Muscle of back (tissue), 11 donors: ENCODE measurements around the gene TICAM2. TPM values are rescaled to one million over a fixed set of nuclear protein-coding genes. Genes with fewer than 3 reads are reported as not detected.

Source experiments
- DNase-seq, 3 donors: peaks; one replicate each; pipeline versions ENCODE4 v3.0.0 to v3.0.0-alpha.2; 2013
- polyA plus RNA-seq, 10 donors: library from polyadenylated mRNA; unstranded; fragments of 120-200 nt; gene quantifications; one replicate each; pipeline ENCODE4 v1.2.1, GENCODE V29; 2013; ENCODE audit not compliant: insufficient read length in 10 of 10

Gene TICAM2
- polyA plus RNA-seq, 10 donors = 4.7 to 10.6 (median 6.8) TPM

DNA sequence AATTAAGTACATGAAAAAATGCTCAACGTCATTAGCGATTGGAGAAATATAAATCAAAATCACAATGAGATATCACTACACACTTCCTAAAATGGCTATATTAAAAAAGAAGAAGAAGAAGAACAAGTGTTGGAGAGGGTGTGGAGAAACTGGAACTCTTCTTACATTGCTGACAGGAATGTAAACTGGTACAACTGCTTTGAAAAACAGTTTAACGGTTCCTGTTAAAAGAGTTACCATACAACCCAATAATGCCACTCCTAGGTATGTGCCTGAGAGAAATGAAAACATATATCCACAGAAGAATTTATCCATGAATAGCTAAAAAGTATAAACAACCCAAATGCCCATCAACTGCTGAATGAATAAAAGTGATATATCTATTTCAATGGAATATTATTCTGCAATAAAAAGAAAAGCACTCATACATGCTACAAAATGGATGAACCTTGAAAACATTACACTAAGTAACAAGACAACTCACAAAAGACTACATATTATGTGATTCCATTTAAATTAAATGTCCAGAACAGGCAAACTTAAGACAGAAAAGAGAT lies 66.7 kb downstream of the TICAM2 start:
- DNase-seq = no peak

DNA sequence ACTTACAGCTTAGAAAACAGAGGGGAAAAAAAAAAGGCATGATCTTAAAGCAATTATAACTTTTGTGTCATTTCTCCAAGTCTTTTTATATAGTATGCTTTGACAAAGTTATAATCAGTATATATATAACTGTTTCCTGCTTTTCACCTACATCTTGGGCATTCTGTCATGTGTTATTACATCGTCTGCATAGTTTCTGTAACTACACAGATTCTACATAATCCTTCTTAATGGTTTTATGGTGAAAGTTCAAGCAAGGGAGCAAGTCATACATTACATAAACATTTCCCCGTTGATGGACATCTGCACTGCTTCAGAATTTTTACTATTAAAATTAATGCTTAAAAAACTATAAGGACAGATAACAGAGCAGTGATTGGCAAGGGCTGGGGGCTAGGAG lies 69.8 kb downstream of the TICAM2 start:
- no peak for DNase-seq

DNA sequence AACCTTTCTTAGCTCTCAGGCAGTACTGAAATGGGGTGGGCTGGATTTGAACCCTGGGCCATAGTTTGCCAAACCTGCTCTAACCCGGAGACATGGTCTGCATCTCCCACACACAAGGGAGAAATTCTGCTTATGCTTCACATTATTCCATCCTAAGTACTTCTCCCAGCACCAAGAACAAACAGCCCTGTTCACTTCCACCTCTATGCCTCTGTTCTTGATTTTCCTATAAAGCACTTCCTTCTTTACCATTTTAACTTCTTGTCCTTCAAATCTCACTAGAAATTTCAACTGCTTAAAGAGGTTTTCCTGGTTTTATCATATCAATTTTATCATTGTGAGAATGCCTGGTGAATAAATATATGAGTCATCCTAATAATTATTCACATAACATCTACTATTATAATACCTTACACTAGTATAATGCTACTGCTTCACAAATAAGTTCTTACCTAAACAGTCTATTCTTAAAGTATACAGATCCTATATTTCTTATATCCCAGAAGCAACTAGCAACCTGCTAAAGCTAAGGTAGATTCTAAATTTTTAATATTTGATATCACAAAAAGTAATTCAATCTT lies 70.4 kb downstream of the TICAM2 start:
- DNase-seq = no peak

DNA sequence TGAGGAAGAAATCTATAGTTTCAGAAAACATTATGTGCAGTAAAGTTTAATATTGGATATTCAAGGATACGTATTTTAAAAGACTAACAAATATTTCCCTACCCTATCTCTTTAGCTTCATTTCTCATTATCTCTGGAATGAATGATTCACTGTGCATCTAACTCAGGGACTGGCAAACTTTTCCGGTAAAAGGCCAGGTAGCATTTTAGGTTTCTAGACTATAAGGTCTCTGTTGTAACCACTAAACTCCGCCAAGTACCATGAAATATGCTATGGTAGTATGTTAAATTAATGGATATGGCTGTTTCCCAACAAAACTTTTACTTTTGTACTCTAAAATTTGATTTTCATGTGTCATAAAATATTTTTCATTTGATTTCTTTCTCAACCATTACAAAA lies 70.9 kb downstream of the TICAM2 start:
- no peak for DNase-seq

DNA sequence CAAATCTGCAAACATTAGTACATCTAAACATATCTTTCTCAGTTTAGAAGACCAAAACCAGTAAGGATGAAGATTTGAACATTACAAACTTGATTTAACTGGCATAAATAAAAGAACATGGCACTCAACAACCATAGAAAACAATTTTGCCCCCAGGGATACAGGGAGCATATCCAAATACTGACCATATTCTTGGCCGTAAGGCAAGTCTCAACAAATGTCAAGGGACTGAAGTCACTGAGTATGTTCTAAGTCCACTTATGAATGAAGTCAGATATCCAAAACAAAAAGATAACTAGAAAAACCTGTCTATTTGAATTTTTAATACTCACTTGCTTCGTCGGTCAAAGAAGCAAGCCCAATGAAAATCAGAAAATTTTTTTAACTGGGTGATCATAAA lies 71.9 kb downstream of the TICAM2 start:
- peak in 1 of 3 donors; percentile 45 for DNase-seq

Other genes starting within 250 kb of the TICAM2 start
- gene FEM1C, start 57.7 kb downstream of the TICAM2 start, polyA plus RNA-seq = 10 to 100 TPM; 21.4 to 34.2 (median 25.9) TPM
- gene TMED7, start 23.6 kb upstream of the TICAM2 start, polyA plus RNA-seq = 10 to 100 TPM; 59.8 to 82.6 (median 70.4) TPM
- 10 to 100 TPM; 20.3 to 32.2 (median 22.1) TPM for gene CDO1, start 214.2 kb upstream of the TICAM2 start, polyA plus RNA-seq
- gene ATG12, start 239.1 kb upstream of the TICAM2 start, polyA plus RNA-seq = 10 to 100 TPM; 40.2 to 72.7 (median 55.3) TPM
- gene AP3S1, start 239.5 kb upstream of the TICAM2 start, polyA plus RNA-seq = 100 to 1,000 TPM in 9 of 10 donors, 10 to 100 TPM in 1; 99.7 to 168 (median 119) TPM